ENCODE results near the gene STK32C.

DNA sequence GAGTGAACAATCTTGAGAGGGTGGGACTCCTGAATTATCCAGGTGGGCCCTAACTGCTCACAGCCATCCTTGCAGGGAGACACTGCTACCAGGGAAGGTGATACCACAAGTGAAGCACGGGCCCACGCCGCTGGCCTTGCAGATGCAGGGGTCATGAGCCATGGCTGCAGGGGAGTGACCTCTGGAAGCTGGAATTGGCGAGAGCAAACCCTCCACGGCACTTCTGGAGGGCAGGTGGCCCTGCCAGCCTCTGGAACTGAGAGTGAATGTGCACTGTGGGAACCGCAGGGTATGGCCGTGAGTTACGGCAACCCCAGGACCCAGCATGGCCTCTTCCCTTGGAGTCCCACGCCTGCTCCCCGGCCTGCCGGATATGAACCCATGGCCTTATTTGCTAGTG is 37.5 kb downstream of the STK32C start:
- no peak for TF ChIP-seq EZH2 (IDR thresholded peaks at IDR 0.05; ENCODE audit: insufficient read depth, poor library complexity, severe bottlenecking)
- no peak for TF ChIP-seq EZH2phosphoT487 (IDR thresholded peaks at IDR 0.05; ENCODE audit: insufficient read depth, low read depth)

All from GM23248 (cell line).